ENCODE data around the gene HMGXB3. TPM values are rescaled to one million over a fixed set of nuclear protein-coding genes. Genes with fewer than 3 reads are reported as not detected.

HMGXB3 gene
- total RNA-seq, 2 donors from 2014 or later, result 22.6 to 43.5 TPM

DNA sequence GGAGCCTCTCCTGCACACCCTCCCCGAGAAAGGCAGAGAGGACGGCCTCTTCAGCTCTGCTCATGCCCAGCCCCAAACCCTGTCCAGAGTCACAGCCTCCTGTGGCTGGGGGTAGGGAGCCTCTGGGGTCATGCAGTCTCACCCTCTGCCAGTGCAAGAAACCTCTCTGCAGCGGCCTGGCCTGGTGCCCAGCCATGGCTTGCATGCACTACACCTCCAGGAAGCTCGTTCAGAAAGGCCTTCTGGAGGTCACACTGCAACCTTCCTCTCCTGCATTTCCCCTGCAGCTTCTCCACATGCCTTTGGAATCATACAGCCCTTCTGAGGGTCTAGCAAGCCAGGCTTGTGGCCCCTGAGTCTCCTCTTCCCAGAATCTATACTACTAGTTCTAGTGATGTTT is 67.9 kb downstream of the HMGXB3 start:
- H3K36me3 ChIP-seq (replicated peaks in 1 of 2; ENCODE audit: insufficient read depth in 1 of 2, low read depth in 2 of 2), result no peaks in the 10 kb centered on the region
- ATAC-seq (no peak), DNase-seq (no peak)
- H3K9me3 ChIP-seq, result no peaks in the 10 kb centered on the region
- 42 to 66% methylated on average over 2 to 4 of the region's 4 CpGs for WGBS, 2 donors
- H3K27ac ChIP-seq, result no peak overlapping the region
- H3K4me1 ChIP-seq, result no peaks in the 10 kb centered on the region
- H3K27me3 ChIP-seq, result no peaks in the 10 kb centered on the region
- intact Hi-C loops (cut with DNase I), result no loop called here
- H3K4me3 ChIP-seq, result no peak overlapping the region
- no peak for TF ChIP-seq POLR2A (IDR thresholded peaks at IDR 0.05)
- TF ChIP-seq, protein P1, sequence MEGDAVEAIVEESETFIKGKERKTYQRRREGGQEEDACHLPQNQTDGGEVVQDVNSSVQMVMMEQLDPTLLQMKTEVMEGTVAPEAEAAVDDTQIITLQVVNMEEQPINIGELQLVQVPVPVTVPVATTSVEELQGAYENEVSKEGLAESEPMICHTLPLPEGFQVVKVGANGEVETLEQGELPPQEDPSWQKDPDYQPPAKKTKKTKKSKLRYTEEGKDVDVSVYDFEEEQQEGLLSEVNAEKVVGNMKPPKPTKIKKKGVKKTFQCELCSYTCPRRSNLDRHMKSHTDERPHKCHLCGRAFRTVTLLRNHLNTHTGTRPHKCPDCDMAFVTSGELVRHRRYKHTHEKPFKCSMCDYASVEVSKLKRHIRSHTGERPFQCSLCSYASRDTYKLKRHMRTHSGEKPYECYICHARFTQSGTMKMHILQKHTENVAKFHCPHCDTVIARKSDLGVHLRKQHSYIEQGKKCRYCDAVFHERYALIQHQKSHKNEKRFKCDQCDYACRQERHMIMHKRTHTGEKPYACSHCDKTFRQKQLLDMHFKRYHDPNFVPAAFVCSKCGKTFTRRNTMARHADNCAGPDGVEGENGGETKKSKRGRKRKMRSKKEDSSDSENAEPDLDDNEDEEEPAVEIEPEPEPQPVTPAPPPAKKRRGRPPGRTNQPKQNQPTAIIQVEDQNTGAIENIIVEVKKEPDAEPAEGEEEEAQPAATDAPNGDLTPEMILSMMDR (IDR thresholded peaks at IDR 0.05), result no peak

GRCh38 chr5:150068961-150069645 is 68.6 kb downstream of the HMGXB3 start:
- ATAC-seq (no peak), DNase-seq (no peak)
- whole genome bisulfite sequencing, 2 donors, result 74 to 75% methylated on average over 6 to 12 of the region's 12 CpGs
- Histone ChIP-seq H3K36me3 (replicated peaks in 1 of 2; ENCODE audit: insufficient read depth in 1 of 2, low read depth in 2 of 2) (no peaks in the 10 kb centered on the region), H3K4me1 (no peaks in the 10 kb centered on the region), H3K27me3 (no peaks in the 10 kb centered on the region), H3K27ac (no peak overlapping the region), H3K4me3 (no peak overlapping the region), H3K9me3 (no peaks in the 10 kb centered on the region)
- no peak for TF ChIP-seq POLR2A (IDR thresholded peaks at IDR 0.05)
- TF ChIP-seq, protein P1 (IDR thresholded peaks at IDR 0.05), result no peak
- intact Hi-C loops (cut with DNase I), result no loop called here

DNA sequence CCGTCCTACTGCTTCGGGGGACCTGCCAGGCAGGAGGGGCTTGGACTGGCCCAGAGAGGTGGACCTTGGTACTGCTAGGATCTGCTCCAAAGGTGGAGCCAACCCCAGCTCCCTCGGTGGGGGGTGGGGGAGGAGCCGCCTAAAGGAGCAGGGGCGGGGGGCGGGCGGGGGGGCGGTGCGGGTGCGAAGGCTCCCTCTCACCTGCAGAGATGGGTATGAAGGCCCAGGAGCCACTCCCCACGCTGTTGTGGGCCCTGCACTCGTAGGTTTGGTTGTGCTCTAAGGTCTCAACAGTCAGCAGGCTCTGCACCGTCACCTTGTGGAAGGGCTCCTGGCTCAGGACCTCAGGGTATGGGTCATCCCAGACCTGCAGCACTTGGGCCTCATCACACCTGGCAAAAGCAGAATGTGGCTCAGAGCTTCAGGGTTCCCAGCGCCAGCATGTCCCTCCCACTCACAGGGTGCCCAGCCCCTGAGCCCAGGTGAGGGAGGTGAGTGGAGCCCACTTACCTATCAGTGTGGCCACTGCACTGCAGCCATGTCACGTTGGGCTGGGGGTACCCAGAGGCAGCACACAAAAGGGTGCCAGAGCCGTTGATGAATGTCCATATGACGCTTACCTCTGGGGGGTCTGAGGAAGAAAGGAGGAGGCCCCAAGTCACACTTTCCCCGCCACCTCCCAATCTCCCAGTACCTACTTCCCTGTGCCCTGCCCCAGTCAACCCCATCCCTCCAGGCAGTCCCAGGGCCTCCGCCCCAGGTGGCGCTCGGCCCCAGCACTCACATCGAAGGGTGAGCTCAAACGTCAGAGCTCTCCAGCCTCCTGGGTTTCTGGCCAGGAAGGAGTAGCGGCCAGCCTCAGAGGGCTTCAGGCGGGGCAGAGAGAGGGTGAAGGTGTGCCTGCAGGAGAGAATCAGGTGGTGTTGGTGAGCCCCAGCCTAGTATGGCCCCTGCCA is 69.4 kb downstream of the HMGXB3 start:
- intact Hi-C loops (cut with DNase I), result no loop called here
- TF ChIP-seq, protein P1 (IDR thresholded peaks at IDR 0.05), result no peak
- no peak for TF ChIP-seq POLR2A (IDR thresholded peaks at IDR 0.05)
- DNase-seq, result no peak
- Histone ChIP-seq H3K36me3 (replicated peaks in 1 of 2; ENCODE audit: insufficient read depth in 1 of 2, low read depth in 2 of 2) (no peaks in the 10 kb centered on the region), H3K27ac (no peak overlapping the region), H3K9me3 (no peaks in the 10 kb centered on the region), H3K4me3 (no peak overlapping the region), H3K27me3 (no peaks in the 10 kb centered on the region), H3K4me1 (no peaks in the 10 kb centered on the region)
- 73 to 78% methylated on average over 13 to 23 of the region's 25 CpGs for WGBS, 2 donors
- no peak for ATAC-seq

DNA sequence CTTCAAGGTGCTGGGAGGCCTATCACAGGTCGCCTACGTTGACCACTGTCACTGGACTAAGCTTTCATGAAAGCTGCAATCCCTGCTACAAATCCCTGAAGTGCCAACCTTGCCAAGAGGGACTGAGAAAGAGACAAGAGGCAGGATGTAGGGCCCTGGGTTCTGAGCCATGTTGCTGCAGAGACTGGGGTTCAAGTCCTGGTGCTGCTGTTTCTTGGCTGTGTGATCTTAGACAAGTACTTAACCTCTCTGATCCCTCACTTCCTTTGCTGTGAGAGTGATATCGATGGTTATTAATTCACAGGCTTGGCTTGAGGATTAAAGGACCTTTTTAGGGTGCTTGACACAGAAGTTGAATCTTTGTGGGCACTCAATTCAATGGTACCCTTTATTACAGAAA is 70.3 kb downstream of the HMGXB3 start:
- H3K27me3 ChIP-seq, result no peaks in the 10 kb centered on the region
- 90 to 91% methylated on average over 3 of the region's 3 CpGs for WGBS, 2 donors
- no peak overlapping the region for H3K4me3 ChIP-seq
- no peak for DNase-seq
- H3K4me1 ChIP-seq, result no peaks in the 10 kb centered on the region
- TF ChIP-seq, protein P1 (IDR thresholded peaks at IDR 0.05), result no peak
- TF ChIP-seq POLR2A (IDR thresholded peaks at IDR 0.05), result no peak
- H3K27ac ChIP-seq, result no peak overlapping the region
- no peak for ATAC-seq
- H3K36me3 ChIP-seq (replicated peaks in 1 of 2; ENCODE audit: insufficient read depth in 1 of 2, low read depth in 2 of 2), result no peaks in the 10 kb centered on the region
- no peaks in the 10 kb centered on the region for H3K9me3 ChIP-seq
- intact Hi-C loops (cut with DNase I), result no loop called here

All from body of pancreas (tissue), 4 donors.